PFSK-1 (cell line): ENCODE measurements around the gene CPO.

ENCODE experiments used
- FOXP2 ChIP-seq: optimal IDR thresholded peaks from 2 replicates; pipeline ENCODE3; 2011; ENCODE audit warnings: borderline replicate concordance, control low read depth, inconsistent platforms; ENCODE audit not compliant: insufficient read depth; ENCODE audit errors: extremely low read length, extremely low read depth
- POLR2AphosphoS5 ChIP-seq: IDR thresholded peaks from 2 replicates; pipeline ENCODE4 v1.6.1; 2012; ENCODE audit warnings: low read depth, mild to moderate bottlenecking, control low read depth, low read length, moderate library complexity
- SIN3A ChIP-seq: IDR thresholded peaks from 2 replicates; pipeline ENCODE4 v1.6.1; 2012; ENCODE audit warnings: mild to moderate bottlenecking, low read length, moderate library complexity, borderline replicate concordance; ENCODE audit not compliant: insufficient read depth
- TAF1 ChIP-seq: IDR thresholded peaks from 2 replicates; pipeline ENCODE4 v1.6.1; 2012; ENCODE audit warnings: low read length, control low read depth, borderline replicate concordance; ENCODE audit not compliant: insufficient read depth
- TF ChIP-seq, protein P1 (sequence below), 2 experiments: IDR thresholded peaks; 2 replicates each; pipeline versions ENCODE4 v1.6.1 to v1.8.0; 2011 to 2012; ENCODE audit warnings: low read depth in 2 of 2, low read length in 2 of 2, control low read depth in 1 of 2, inconsistent platforms in 1 of 2, mild to moderate bottlenecking in 1 of 2, moderate library complexity in 1 of 2; ENCODE audit not compliant: insufficient read depth in 1 of 2

Gene CPO

DNA sequence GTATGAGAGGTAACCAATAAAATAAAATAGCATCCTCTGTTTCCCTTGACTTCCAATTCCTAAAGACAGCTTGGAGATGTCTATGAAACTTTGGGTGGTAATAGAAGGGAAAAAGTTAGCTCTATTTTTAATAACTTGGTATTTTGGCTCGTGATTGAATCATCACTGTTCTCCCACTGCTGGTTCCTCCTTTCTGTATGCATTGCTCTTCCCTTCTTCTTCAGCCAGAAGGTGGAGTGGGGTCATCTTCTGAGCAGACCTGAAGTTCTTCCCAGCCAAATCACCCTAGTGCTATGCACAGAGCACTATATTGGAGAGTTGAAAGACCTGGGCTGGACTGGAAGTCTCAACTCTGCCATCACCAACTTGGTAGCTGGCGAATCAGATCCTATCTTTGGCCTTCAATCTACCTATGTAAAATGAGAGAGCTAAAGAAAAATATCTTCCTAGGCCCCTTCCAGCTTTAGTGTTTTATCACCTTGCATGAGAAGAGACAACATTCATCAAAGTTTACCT lies 54.1 kb downstream of the CPO start:
- TF ChIP-seq FOXP2 (no peak), TAF1 (no peak), POLR2AphosphoS5 (no peak), SIN3A (no peak)
- TF ChIP-seq, protein P1, sequence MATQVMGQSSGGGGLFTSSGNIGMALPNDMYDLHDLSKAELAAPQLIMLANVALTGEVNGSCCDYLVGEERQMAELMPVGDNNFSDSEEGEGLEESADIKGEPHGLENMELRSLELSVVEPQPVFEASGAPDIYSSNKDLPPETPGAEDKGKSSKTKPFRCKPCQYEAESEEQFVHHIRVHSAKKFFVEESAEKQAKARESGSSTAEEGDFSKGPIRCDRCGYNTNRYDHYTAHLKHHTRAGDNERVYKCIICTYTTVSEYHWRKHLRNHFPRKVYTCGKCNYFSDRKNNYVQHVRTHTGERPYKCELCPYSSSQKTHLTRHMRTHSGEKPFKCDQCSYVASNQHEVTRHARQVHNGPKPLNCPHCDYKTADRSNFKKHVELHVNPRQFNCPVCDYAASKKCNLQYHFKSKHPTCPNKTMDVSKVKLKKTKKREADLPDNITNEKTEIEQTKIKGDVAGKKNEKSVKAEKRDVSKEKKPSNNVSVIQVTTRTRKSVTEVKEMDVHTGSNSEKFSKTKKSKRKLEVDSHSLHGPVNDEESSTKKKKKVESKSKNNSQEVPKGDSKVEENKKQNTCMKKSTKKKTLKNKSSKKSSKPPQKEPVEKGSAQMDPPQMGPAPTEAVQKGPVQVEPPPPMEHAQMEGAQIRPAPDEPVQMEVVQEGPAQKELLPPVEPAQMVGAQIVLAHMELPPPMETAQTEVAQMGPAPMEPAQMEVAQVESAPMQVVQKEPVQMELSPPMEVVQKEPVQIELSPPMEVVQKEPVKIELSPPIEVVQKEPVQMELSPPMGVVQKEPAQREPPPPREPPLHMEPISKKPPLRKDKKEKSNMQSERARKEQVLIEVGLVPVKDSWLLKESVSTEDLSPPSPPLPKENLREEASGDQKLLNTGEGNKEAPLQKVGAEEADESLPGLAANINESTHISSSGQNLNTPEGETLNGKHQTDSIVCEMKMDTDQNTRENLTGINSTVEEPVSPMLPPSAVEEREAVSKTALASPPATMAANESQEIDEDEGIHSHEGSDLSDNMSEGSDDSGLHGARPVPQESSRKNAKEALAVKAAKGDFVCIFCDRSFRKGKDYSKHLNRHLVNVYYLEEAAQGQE (IDR thresholded peaks at IDR 0.05; ENCODE audit: insufficient read depth in 1 of 2, low read depth in 2 of 2, low read length in 2 of 2), result no peak

DNA sequence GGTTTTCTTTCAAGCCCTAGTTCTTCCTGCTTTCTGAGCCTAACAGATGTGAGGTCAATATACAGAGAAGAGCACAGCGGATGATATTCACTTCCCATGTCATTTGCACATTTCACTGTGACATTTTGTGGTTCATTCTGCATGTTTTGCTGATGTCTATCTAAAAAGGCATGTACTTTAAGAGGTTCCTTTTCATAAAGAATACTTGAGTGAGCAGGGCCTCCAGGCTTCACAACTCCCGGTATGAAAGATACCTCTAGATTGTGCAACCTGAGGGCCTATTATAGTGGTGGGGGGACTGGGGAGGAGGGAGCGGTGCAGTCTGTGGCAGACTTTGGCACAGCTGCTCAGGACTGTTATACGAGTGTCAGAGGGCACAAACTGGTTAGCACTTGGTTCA lies 54.6 kb downstream of the CPO start:
- TF ChIP-seq POLR2AphosphoS5, result no peak
- TF ChIP-seq FOXP2, result no peak
- no peak for TF ChIP-seq SIN3A
- TF ChIP-seq, protein P1 (IDR thresholded peaks at IDR 0.05; ENCODE audit: insufficient read depth in 1 of 2, low read depth in 2 of 2, low read length in 2 of 2), result no peak
- TF ChIP-seq TAF1, result no peak

DNA sequence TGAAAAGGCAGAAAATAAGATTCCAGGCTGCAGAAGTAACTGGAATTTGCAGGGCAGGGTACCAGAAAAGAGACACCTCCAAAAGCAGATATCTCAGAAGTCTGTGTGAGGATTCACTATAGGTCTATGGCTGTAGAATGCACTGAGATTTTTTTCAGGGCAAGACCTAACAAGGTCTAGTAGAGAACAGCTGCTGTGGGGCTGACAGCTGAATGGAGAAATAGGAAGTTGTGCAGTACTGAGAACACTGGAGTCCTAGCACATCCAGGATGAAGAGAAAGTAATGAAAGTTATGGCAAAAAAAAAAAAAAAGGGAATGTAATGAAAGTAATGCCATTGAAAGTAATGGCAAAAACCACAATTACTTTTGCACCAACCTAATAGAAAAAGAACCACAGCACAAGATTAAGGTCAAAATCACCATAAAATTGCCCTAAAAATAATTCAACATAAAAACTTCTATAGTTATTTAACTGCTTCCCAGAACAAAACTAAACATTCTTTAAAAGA lies 57.3 kb downstream of the CPO start:
- TF ChIP-seq FOXP2 (no peak), TAF1 (no peak), SIN3A (no peak), POLR2AphosphoS5 (no peak)
- TF ChIP-seq, protein P1 (IDR thresholded peaks at IDR 0.05; ENCODE audit: insufficient read depth in 1 of 2, low read depth in 2 of 2, low read length in 2 of 2), result no peak

DNA sequence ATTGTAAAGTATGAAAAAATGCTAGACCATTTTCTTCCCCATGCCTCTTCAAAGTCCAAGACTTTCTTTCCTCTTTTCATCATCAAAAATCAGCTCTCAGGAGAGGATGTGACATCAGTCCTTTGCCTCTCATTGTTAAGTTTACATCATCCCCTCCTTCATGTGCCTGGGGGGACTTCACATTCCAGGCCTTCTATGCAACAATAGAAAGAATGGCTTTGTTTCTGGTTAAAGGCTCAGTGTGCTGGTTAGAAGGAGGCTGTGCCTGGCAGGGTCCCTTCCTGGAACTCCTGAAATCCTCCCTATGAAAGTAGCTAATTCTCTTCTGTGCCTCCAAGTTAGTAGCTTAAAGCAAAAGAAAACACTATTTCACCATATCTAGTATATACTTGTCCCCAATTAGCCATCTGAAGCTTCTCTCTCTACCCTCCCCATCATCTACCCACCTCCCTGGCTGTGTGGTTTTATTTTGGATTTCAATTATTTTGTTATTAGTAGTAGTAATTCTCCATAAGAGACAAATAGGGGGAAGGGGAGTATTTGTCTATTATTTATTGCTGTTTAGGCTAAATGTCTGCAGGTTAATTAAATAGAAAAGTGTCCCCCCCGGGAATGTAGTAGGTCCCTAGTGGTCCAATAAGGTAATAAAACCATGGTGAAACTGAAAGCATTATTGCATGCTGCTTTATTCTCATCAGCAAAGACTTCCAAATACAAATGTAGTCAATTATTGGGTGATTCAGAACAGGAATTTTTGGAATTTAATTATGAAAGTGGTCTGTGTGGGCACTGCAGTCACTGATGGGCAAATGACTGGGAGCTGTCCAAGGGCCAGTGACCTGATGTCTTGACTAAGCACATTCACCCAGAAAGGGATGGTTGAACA lies 69.0 kb downstream of the CPO start:
- TF ChIP-seq, protein P1 (IDR thresholded peaks at IDR 0.05; ENCODE audit: insufficient read depth in 1 of 2, low read depth in 2 of 2, low read length in 2 of 2), result peak in 1 of 2 experiments; percentile 83; a peak in 2 of 4 replicates
- TF ChIP-seq POLR2AphosphoS5, result no peak
- no peak for TF ChIP-seq TAF1
